Measurements from ENCODE around the gene DDX47.

The DDX47 gene

GRCh38 chr12:12813120-12814101 is at the start of gene DDX47:
TSS of gene DDX47 (plus strand) at chr12:12813346. CDS start at chr12:12813368, 22 bp downstream.
- peak; percentile 98 for DNase-seq

- no peak for DNase-seq
These were observed 48.3 kb upstream of the DDX47 start for GRCh38 chr12:12764824-12765223.

- DNase-seq = no peak
These were observed 42.9 kb upstream of the DDX47 start for GRCh38 chr12:12770262-12770661.

DNA sequence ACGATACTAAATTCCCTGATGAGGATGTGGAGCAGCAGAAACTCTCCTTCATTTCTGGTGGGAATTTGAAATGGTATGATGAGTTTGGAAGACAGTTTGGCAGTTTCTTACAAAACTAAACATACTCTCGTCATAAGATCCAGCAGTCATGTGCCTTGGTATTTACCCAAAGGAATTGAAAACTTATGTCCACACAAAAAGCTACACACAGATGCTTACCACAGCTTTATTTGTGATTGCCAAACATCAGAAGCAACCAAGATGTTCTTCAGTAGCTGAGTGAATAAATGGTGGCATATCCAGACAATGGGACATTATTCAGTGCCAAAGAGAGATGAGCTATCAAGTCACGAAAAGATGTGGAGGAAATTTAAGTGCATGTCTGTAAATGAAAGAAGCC is 38.4 kb upstream of the DDX47 start:
- DNase-seq = no peak

DNA sequence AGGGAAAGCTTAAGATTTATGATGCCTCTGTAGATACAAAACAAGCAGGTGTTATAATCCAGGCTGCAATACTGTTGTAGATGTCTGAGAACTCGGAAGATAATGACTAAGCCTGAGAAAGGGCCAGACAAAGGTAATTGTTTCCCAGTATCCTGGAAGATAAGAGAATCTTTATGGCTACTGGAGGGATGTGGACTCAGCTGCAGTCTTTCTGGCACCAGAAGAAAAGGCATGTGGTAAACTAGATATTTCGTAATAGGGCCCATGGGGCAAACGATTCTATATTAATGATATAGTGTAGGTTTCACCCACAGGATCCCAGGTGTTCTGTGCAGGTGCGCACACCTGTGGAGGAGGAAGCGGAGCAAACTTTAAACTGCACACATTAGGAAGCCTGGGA is 36.9 kb upstream of the DDX47 start:
- DNase-seq = no peak

DNA sequence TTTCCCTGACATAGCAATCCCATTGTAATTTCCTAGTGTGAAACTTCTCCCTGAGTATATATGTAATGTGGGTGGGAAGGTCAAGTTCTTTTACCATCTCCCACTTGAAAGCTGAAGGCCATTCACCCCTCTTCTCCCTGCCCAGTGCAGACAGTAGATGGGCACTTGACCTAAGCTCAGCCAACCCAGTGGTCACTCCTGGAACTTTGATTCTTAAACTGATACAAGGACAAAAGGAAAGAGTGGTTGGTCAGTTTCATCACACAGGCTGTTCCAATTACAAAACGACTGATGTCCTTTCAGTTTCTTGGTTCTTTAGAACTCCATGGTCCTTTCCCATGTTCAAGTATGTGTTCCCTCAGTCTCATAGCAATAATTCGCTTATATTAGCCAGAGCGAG is 36.1 kb upstream of the DDX47 start:
- DNase-seq = no peak

GRCh38 chr12:12779007-12779406 is 34.1 kb upstream of the DDX47 start:
- DNase-seq = no peak

DNA sequence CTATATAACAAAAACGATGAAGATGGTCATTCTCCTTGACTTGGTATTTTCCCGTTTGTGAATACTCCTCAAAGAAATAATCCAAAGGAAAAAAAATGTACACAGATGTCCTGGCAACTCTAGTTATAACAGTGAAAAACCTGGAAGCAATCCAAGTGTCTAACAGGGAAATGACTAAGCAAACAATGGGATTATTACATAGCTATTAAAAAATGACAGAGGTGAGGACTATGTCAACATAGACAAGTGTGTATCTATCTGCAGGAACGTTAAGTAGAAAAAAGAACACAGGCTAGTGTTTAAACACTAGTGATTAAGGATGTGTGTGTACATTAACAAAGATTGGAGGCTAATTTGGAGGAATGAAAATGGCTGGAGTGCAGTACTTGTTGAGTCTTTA is 33.6 kb upstream of the DDX47 start:
- DNase-seq = no peak

DNA sequence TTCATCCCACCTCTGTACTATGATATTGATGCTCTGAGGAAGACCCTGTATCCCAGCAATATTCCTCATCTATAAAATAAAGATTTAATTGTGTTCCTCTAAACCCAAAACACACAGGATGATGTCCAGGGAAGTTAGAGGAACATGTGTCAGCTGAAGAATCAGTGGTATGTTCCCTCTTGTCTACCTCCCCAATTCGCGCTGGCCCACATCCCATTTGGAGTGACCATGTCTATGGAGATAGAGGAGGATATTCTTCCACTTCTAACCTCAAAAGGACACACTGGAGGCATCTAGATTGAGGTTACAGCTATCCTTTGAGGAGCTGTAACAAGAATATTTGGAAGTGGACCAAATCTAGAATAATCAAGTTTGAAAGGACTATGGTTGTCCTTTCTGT is 29.0 kb upstream of the DDX47 start:
- no peak for DNase-seq

GRCh38 chr12:12784911-12785814 is 28.0 kb upstream of the DDX47 start, which contains the start of gene APOLD1:
TSS of gene APOLD1 (plus strand) at chr12:12785659. CDS start at chr12:12785692, 33 bp downstream.
- DNase-seq = no peak

DNA sequence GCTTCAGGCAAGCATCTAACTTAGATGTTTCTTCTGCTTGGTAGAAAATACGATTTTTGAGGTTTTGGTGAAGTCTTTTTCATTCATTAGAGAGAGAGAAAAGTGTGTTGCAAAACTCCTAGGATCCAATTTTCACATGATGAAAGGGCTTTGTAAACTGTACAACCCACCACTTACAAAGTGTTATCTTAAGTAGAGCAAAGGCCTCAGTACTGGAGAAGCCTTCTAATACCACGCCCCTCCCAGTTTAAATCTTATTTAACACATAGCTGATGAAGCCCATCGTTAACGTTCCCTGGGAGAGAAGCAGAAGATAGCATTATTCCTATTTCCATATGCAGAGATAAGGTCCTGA is 26.8 kb upstream of the DDX47 start:
- DNase-seq = no peak

DNA sequence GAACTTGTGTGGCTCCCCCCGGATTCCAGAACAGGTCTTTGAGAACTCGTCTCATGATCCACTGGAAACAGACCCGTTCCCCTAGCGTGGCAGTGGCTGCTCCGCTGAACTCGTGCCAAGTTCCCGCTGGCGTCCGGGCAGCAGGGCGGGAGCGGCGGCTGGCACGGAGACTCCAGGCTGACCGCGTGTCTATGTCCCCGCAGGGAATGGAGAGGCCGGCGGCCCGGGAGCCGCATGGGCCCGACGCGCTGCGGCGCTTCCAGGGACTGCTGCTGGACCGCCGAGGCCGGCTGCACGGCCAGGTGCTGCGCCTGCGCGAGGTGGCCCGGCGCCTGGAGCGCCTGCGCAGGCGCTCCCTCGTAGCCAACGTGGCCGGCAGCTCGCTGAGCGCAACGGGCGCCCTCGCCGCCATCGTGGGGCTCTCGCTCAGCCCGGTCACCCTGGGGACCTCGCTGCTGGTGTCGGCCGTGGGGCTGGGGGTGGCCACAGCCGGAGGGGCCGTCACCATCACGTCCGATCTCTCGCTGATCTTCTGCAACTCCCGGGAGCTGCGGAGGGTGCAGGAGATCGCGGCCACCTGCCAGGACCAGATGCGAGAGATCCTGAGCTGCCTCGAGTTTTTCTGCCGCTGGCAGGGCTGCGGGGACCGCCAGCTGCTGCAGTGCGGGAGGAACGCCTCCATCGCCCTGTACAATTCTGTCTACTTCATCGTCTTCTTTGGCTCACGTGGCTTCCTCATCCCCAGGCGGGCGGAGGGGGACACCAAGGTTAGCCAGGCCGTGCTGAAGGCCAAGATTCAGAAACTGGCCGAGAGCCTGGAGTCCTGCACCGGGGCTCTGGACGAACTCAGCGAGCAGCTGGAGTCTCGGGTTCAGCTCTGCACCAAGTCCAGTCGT is 26.2 kb upstream of the DDX47 start:
- peak; percentile 62 for DNase-seq

DNA sequence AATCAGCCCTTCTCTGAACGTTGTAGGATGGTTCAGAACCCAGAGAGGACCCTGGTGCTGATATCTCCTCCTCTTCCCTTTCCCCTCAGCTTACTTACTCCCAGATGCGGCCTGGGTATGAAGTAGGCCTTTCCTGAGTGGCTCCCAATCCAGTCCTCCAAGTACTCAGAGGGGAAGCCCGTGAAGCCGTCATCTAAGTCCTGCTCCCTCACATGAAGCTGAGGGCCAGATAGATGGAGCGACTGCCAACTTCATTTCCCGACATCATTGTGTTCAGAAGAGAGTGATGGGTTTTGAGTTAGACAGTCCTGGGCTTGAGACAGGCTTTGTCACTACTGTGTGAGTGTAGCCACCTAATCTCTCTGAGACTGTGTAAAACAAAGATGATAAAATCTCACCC is 25.0 kb upstream of the DDX47 start:
- DNase-seq = no peak

GRCh38 chr12:12788675-12789368 is 24.3 kb upstream of the DDX47 start:
- peak; percentile 66 for DNase-seq

GRCh38 chr12:12790956-12791355 is 22.2 kb upstream of the DDX47 start:
- no peak for DNase-seq

- no peak for DNase-seq
These were observed 21.3 kb upstream of the DDX47 start for GRCh38 chr12:12791756-12792369.

- no peak for DNase-seq
These were observed 20.7 kb upstream of the DDX47 start for GRCh38 chr12:12792421-12792820.

DNA sequence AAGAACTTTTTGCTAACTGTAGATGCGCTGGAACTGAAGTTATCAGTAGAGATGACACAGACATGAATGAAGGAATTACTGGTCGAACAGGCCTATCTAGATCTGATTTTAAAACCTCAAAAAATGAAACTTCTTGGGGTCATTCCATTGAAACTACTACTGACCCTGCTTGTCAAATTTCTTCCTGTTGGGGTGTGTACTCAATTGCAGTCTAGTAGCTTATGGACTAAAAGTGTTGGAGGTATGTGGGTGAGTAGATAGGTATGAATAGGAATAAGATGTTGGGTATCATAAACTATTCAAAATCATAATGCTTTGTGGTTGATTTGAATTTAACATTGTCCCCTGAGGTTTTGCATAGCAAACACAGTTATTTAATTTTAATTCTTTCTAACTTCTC is 18.5 kb upstream of the DDX47 start:
- DNase-seq = no peak

DNA sequence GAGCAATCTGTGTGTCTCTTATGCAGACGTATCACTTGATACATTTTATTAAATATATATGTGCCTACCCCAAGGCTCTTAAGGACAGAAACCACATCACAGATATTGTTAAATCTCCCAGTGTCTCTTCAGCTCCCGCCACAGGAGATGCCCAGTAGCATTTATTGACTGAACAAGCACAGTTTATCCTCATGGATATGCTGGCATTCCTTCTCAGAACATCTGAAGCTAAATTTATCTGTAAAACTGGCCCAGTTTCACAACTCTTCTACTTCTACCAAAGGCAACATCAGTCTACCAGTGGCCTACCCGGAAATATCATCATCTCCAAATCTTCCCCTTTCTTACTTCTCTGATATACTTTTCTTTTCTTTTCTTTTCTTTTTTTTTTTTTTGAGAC is 17.0 kb upstream of the DDX47 start:
- DNase-seq = no peak

DNA sequence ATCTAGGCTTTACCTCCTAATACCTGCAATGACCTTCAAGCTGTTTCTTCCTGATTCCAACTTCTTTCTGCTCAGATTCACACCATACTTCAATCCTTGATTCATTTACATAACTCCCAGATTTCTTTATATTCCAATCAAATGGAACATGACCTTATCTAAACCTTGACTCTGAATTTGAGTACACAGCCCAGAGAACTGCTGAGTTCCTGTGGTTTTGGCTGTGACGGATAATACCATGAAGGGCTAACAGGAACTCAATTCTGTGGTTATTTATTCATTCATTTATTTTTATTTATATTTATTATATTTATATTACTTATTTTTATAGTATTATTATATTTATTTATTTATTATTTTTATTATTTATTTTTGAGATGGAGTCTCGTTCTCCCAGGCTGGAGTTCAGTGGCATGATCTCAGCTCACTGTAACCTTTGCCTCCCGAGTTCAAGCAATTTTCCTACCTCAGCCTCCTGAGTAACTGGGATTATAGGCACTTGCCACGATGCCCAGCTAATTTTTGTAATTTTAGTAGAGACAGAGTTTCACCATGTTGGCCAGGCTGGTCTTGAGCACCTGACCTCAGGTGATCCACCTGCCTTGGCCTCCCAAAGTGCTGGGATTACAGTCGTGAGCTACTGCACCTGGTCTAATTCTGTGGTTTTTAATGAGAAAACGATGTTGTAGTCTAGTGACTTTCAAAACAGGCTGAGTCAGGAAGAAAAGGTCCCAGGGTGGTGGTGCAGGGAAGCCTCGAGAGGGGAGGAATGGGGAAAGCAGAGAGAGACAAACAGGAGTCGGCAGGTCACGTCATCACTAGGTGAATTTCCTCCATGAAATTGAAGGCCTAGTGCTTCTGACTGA is 16.0 kb upstream of the DDX47 start:
- no peak for DNase-seq

- DNase-seq = no peak
These were observed 15.4 kb upstream of the DDX47 start for GRCh38 chr12:12797794-12798152.

Measured in activated gamma-delta T cell treated with Interleukin-2 at 50 U/mL for 16 hours (primary cell).